CD4-positive, alpha-beta T cell (primary cell): ENCODE measurements around the gene SYT11. TPM values are rescaled to one million over a fixed set of nuclear protein-coding genes. Genes with fewer than 3 reads are reported as not detected.

ENCODE experiments used
- ATAC-seq: fragments of 200-7000 bp; cut with Tn5 transposase; one replicate; pipeline ENCODE4 v1.10.0; 2022; ENCODE audit warnings: mild to moderate bottlenecking; ENCODE audit not compliant: poor library complexity
- CTCF ChIA-PET: fragments of 350-600 bp; sonication (Branson Sonifier 250); formaldehyde crosslinking; loops from one replicate; lab custom pipeline; 2021; ENCODE audit warnings: antibody characterized with exemption, inconsistent platforms; lab: Charles Lee
- POLR2A ChIA-PET: fragments of 350-600 bp; sonication (Branson Sonifier 250); formaldehyde crosslinking; loops from one replicate; lab custom pipeline; 2021; ENCODE audit warnings: antibody characterized with exemption, inconsistent platforms; lab: Charles Lee
- DNase-seq, 14 experiments: peaks; one replicate each; pipeline ENCODE4 v3.0.0-alpha.2; 2013 to 2020; ENCODE audit warnings: mixed read lengths in 2 of 14
- H3K27ac ChIP-seq, 2 donors: one replicate each; pipeline versions ENCODE4 v1.5.1 to v1.7.0; 2013; ENCODE audit warnings: low read length in 2 of 2, low read depth in 1 of 2, mild to moderate bottlenecking in 1 of 2
- H3K27me3 ChIP-seq, 2 experiments: 1 replicate in 1 of 2; 2 replicates in 1 of 2; pipeline versions ENCODE4 v1.6.1 to v1.7.0; 2013; ENCODE audit warnings: low read length in 2 of 2, control low read depth in 1 of 2, mild to moderate bottlenecking in 1 of 2, moderate library complexity in 1 of 2; ENCODE audit not compliant: insufficient read depth in 2 of 2, control insufficient read depth in 1 of 2
- H3K36me3 ChIP-seq: one replicate; pipeline ENCODE4 v1.6.1; 2013; ENCODE audit warnings: low read length, control low read depth; ENCODE audit not compliant: insufficient read depth
- H3K4me1 ChIP-seq: one replicate; pipeline ENCODE4 v1.6.1; 2013; ENCODE audit warnings: low read length, control low read depth; ENCODE audit not compliant: insufficient read depth
- H3K4me3 ChIP-seq: one replicate; pipeline ENCODE4 v1.5.1; 2013; ENCODE audit warnings: mild to moderate bottlenecking, low read length, moderate library complexity
- H3K9me3 ChIP-seq, 2 experiments: 1 replicate in 1 of 2; 2 replicates in 1 of 2; pipeline versions ENCODE4 v1.6.1 to v1.7.0; 2013; ENCODE audit warnings: low read length in 2 of 2, mild to moderate bottlenecking in 2 of 2, control low read depth in 1 of 2, moderate library complexity in 1 of 2; ENCODE audit not compliant: control insufficient read depth in 1 of 2, insufficient read depth in 1 of 2
- H3K27ac Mint-ChIP-seq: one replicate; pipeline ENCODE4 v1.8.0; 2020; ENCODE audit warnings: mixed read lengths
- H3K27me3 Mint-ChIP-seq: one replicate; pipeline ENCODE4 v1.8.0; 2021; ENCODE audit warnings: mixed read lengths
- H3K36me3 Mint-ChIP-seq: one replicate; pipeline ENCODE4 v1.8.0; 2021; ENCODE audit warnings: low read depth, mixed read lengths
- H3K4me1 Mint-ChIP-seq: one replicate; pipeline ENCODE4 v1.8.0; 2021; ENCODE audit warnings: low read depth, mixed read lengths
- H3K4me3 Mint-ChIP-seq: one replicate; pipeline ENCODE4 v1.8.0; 2020; ENCODE audit warnings: mild to moderate bottlenecking, mixed read lengths
- H3K9me3 Mint-ChIP-seq: one replicate; pipeline ENCODE4 v1.8.0; 2020; ENCODE audit warnings: mixed read lengths
- CTCF ChIP-seq: fragments of 200-600 bp; IDR thresholded peaks from one replicate; pipeline ENCODE4 v1.8.0; 2022; ENCODE audit warnings: antibody characterized with exemption, mild to moderate bottlenecking
- intact Hi-C, 2 experiments: fragments of 100-400 bp; cut with DNase I in 1 of 2; cut with micrococcal nuclease in 1 of 2; formaldehyde crosslinking; loops; one replicate each; pipeline versions ENCODE4 v1.15.1 to v1.9.0; 2023 to 2025; cut with DNase I, micrococcal nuclease
- total RNA-seq, 174 experiments: library from RNA in 2 of 174; stranded (reverse) in 2 of 174; gene quantifications; one replicate each; pipeline ENCODE4 v1.2.3 and lab custom pipeline; 2021 to 2026

SYT11 gene
- total RNA-seq, 2 experiments from 2014 or later = 6.1 to 6.3 TPM

- DNase-seq (no peak), ATAC-seq (no peak)
- no peak for TF ChIP-seq CTCF
- Mint-ChIP-seq H3K27ac (no peak overlapping the region), H3K4me3 (no peak overlapping the region), H3K36me3 (peaks cover 29% of the 10 kb centered on the region), H3K4me1 (peaks cover 25% of the 10 kb centered on the region), H3K9me3 (no peaks in the 10 kb centered on the region), H3K27me3 (no peaks in the 10 kb centered on the region)
- Histone ChIP-seq H3K9me3 (no peaks in the 10 kb centered on the region), H3K4me1 (peaks cover 9% of the 10 kb centered on the region), H3K36me3 (peaks cover 8% of the 10 kb centered on the region), H3K27ac (no peak overlapping the region), H3K4me3 (no peak overlapping the region), H3K27me3 (no peaks in the 10 kb centered on the region)
- POLR2A ChIA-PET = no interaction called here
- intact Hi-C loops = no loop called here
- CTCF ChIA-PET = no interaction called here
Measured at GRCh38 chr1:155835548-155835947, 23.8 kb upstream of the SYT11 start.

- DNase-seq (no peak), ATAC-seq (no peak)
- Histone ChIP-seq H3K27ac (no peak overlapping the region), H3K4me3 (no peak overlapping the region), H3K9me3 (no peaks in the 10 kb centered on the region), H3K36me3 (peaks cover 23% of the 10 kb centered on the region), H3K4me1 (peaks cover 25% of the 10 kb centered on the region), H3K27me3 (no peaks in the 10 kb centered on the region)
- no peak overlapping the region for H3K27ac Mint-ChIP-seq
- peaks cover 50% of the 10 kb centered on the region for H3K36me3 Mint-ChIP-seq
- intact Hi-C loops = no loop called here
- POLR2A ChIA-PET = no interaction called here
- H3K4me1 Mint-ChIP-seq = peaks cover 45% of the 10 kb centered on the region
- H3K27me3 Mint-ChIP-seq = no peaks in the 10 kb centered on the region
- no peaks in the 10 kb centered on the region for H3K9me3 Mint-ChIP-seq
- CTCF ChIA-PET = no interaction called here
- no peak for TF ChIP-seq CTCF
- no peak overlapping the region for H3K4me3 Mint-ChIP-seq
Measured at GRCh38 chr1:155840386-155840785, 19.0 kb upstream of the SYT11 start.

DNA sequence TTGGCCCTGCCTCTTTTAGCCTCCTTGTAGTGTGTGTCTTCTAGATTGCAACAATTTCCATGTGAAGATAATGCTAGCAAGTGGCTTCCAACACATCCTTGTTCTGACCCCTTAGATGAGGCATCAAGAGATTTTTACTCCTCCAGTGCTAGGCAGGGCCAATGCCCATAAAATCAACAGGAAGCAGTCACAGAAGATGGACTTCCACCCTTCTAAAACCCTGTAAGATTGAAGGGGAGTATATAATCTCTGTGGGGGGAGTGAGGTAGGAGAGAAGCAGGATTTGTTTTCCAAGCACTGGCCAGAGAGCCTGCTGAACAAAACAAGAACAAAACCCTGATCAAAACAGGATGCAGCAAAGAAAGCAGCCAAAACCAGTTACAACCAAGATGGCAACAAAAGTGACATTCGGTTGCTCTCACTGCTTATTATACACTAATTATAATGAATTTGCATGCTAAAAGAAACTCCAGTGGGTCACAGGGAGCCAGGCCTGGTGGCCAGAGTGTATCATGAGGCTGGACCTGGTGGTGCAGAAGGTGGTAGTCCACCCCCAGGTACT, 14.4 kb upstream of the SYT11 start:
- Mint-ChIP-seq H3K27ac (no peak overlapping the region), H3K4me1 (peaks cover 50% of the 10 kb centered on the region)
- no peak for ATAC-seq

More for the DNA sequence above, 14.4 kb upstream of the SYT11 start:
- intact Hi-C loops = no loop called here
- H3K27ac ChIP-seq = no peak overlapping the region
- H3K4me3 Mint-ChIP-seq = no peak overlapping the region
- H3K4me3 ChIP-seq = no peak overlapping the region
- no peak for TF ChIP-seq CTCF
- H3K36me3 Mint-ChIP-seq = peaks cover 70% of the 10 kb centered on the region
- H3K36me3 ChIP-seq = peaks cover 42% of the 10 kb centered on the region
- no peaks in the 10 kb centered on the region for H3K9me3 Mint-ChIP-seq
- no peak for DNase-seq
- no peaks in the 10 kb centered on the region for H3K27me3 Mint-ChIP-seq
- no peaks in the 10 kb centered on the region for H3K9me3 ChIP-seq
- POLR2A ChIA-PET = interaction anchor here (1.2 kb wide), 1 partner anchor 14 kb away, joined by 5 read pairs; the partner anchor contains the start of gene SYT11
- no peaks in the 10 kb centered on the region for H3K27me3 ChIP-seq
- peaks cover 29% of the 10 kb centered on the region for H3K4me1 ChIP-seq
- CTCF ChIA-PET = no interaction called here
